Measurements from ENCODE around the gene MAST4.

MAST4 gene

GRCh38 chr5:67118050-67118620 is 521.9 kb downstream of the MAST4 start:
- no peak for TF ChIP-seq ZNF830 (tag by site-specific recombination; IDR thresholded peaks at IDR 0.05; ENCODE audit: low read depth)
- TF ChIP-seq ZNF302 (tag by site-specific recombination; IDR thresholded peaks at IDR 0.05; ENCODE audit: low read depth), result no peak
- TF ChIP-seq SCRT1 (tag by site-specific recombination; IDR thresholded peaks at IDR 0.05; ENCODE audit: borderline replicate concordance), result no peak
- TF ChIP-seq ELK4 (IDR thresholded peaks at IDR 0.05; ENCODE audit: borderline replicate concordance, low read depth, low read length), result no peak
- 0 out of 2 replicates have a peak, but pooled peaks have one; percentile 32 for TF ChIP-seq MZF1 (tag by site-specific recombination; IDR thresholded peaks at IDR 0.05; ENCODE audit: borderline replicate concordance)
- no peak for TF ChIP-seq PRDM2 (tag by site-specific recombination; IDR thresholded peaks at IDR 0.05; ENCODE audit: borderline replicate concordance)
- H3K27ac ChIP-seq (ENCODE audit: extremely low read depth, low read depth, low read length), result no peak overlapping the region
- H3K4me3 ChIP-seq (ENCODE audit: low read depth, low read length), result no peak overlapping the region
- no peaks in the 10 kb centered on the region; a peak in 1 of 3 replicates for H3K36me3 ChIP-seq (ENCODE audit: control insufficient read depth in 2 of 2, insufficient read depth in 1 of 2, low read length in 2 of 2)
- no peaks in the 10 kb centered on the region for H3K9me3 ChIP-seq (ENCODE audit: control insufficient read depth, insufficient read depth, low read depth, low read length)
- 0 out of 2 replicates have a peak, but pooled peaks cover 3% of the 10 kb centered on the region for H3K4me1 ChIP-seq (ENCODE audit: control insufficient read depth, insufficient read depth, low read length)
- CTCF ChIA-PET, result interaction anchor here (0.6 to 1.2 kb wide), 4 partner anchors 17 to 324 kb away, joined by 3 to 4 read pairs (median 3); no protein-coding TSS in a partner anchor
- POLR2A ChIA-PET, result interaction anchor here (1.1 kb wide), 1 partner anchor 11 kb away, joined by 3 read pairs; no protein-coding TSS in a partner anchor

GRCh38 chr5:67119010-67119409 is 522.8 kb downstream of the MAST4 start:
- POLR2A ChIA-PET, result no interaction called here
- TF ChIP-seq ZBTB17 (tag by site-specific recombination; IDR thresholded peaks at IDR 0.05) (no peak), ZIC2 (tag by site-specific recombination; IDR thresholded peaks at IDR 0.05) (no peak), EGR2 (tag by site-specific recombination; IDR thresholded peaks at IDR 0.05; ENCODE audit: low read depth) (no peak)
- CTCF ChIA-PET, result interaction anchor here (0.6 to 0.9 kb wide), 2 partner anchors 22 to 38 kb away, joined by 3 to 4 read pairs; no protein-coding TSS in a partner anchor
- Histone ChIP-seq H3K9me3 (ENCODE audit: control insufficient read depth, insufficient read depth, low read depth, low read length) (no peaks in the 10 kb centered on the region), H3K4me1 (ENCODE audit: control insufficient read depth, insufficient read depth, low read length) (0 out of 2 replicates have a peak, but pooled peaks cover 3% of the 10 kb centered on the region), H3K4me3 (ENCODE audit: low read depth, low read length) (no peak overlapping the region), H3K27ac (ENCODE audit: extremely low read depth, low read depth, low read length) (no peak overlapping the region), H3K36me3 (ENCODE audit: control insufficient read depth in 2 of 2, insufficient read depth in 1 of 2, low read length in 2 of 2) (no peaks in the 10 kb centered on the region; a peak in 1 of 3 replicates)

GRCh38 chr5:67120032-67120431 is 523.8 kb downstream of the MAST4 start:
- Histone ChIP-seq H3K9me3 (ENCODE audit: control insufficient read depth, insufficient read depth, low read depth, low read length) (no peaks in the 10 kb centered on the region), H3K4me1 (ENCODE audit: control insufficient read depth, insufficient read depth, low read length) (0 out of 2 replicates have a peak, but pooled peaks cover 3% of the 10 kb centered on the region), H3K36me3 (ENCODE audit: control insufficient read depth in 2 of 2, insufficient read depth in 1 of 2, low read length in 2 of 2) (no peaks in the 10 kb centered on the region; a peak in 1 of 3 replicates), H3K4me3 (ENCODE audit: low read depth, low read length) (no peak overlapping the region), H3K27ac (ENCODE audit: extremely low read depth, low read depth, low read length) (no peak overlapping the region)
- POLR2A ChIA-PET, result no interaction called here
- CTCF ChIA-PET, result no interaction called here
- TF ChIP-seq ZNF654 (tag by site-specific recombination; IDR thresholded peaks at IDR 0.05; ENCODE audit: low read depth) (no peak), ZFHX2 (tag by site-specific recombination; conservative IDR thresholded peaks at IDR 0.05) (peak; percentile 50), ZNF157 (tag by site-specific recombination; IDR thresholded peaks at IDR 0.05) (no peak), ZNF248 (tag by site-specific recombination; IDR thresholded peaks at IDR 0.05) (no peak), EGR2 (tag by site-specific recombination; IDR thresholded peaks at IDR 0.05; ENCODE audit: low read depth) (peak; percentile 70)
